ENCODE data around the gene GRIK4. TPM values are rescaled to one million over a fixed set of nuclear protein-coding genes. Genes with fewer than 3 reads are reported as not detected.

GRIK4 gene
- total and polyA plus RNA-seq, 9 of the 15 experiments (the other 6 are each of a cell fraction or from before 2014, with no cell fraction given) = not detected

- WGBS (ENCODE audit: insufficient coverage, low coverage, missing lambda C conversion rate) = 19% methylated on average over 4 of the region's 4 CpGs
These were observed 522.1 kb downstream of the GRIK4 start for GRCh38 chr11:121033635-121034034.

More at GRCh38 chr11:121033635-121034034, 522.1 kb downstream of the GRIK4 start:
- CTCF ChIA-PET (ENCODE audit: low intra/inter-chr PET ratio) = no interaction called here
- Histone ChIP-seq H3K79me2 (ENCODE audit: control insufficient read depth, insufficient read depth, low read length) (no peaks in the 10 kb centered on the region), H3K27me3 (ENCODE audit: control insufficient read depth in 2 of 2, insufficient read depth in 2 of 2, low read length in 2 of 2) (no peaks in the 10 kb centered on the region), H3K9ac (ENCODE audit: insufficient read depth in 1 of 2, low read depth in 2 of 2, low read length in 2 of 2) (no peak overlapping the region), H3K9me3 (replicated peaks; ENCODE audit: control insufficient read depth, insufficient read depth, low read depth, low read length) (no peaks in the 10 kb centered on the region), H3K4me1 (replicated peaks in 1 of 2; ENCODE audit: control insufficient read depth in 2 of 2, insufficient read depth in 2 of 2, low read length in 2 of 2) (no peaks in the 10 kb centered on the region), H3K27ac (ENCODE audit: extremely low read depth, low read depth, low read length) (no peak overlapping the region), H2AFZ (ENCODE audit: low read depth, low read length) (no peak overlapping the region), H3K9me1 (ENCODE audit: control insufficient read depth, insufficient read depth, low read length) (no peaks in the 10 kb centered on the region), H4K20me1 (replicated peaks; ENCODE audit: control insufficient read depth, insufficient read depth, low read length) (no peaks in the 10 kb centered on the region; the same call in 1 of the 2 replicates), H3K36me3 (ENCODE audit: control insufficient read depth, insufficient read depth, low read length) (no peaks in the 10 kb centered on the region), H3K4me2 (ENCODE audit: insufficient read depth, low read length) (no peak overlapping the region), H3K4me3 (no peak overlapping the region)
- in situ Hi-C loops (cut with MboI) = no loop called here
- POLR2A ChIA-PET = interaction anchor here (1.2 kb wide), 1 partner anchor 10 kb away, joined by 5 read pairs; the partner anchor contains the start of gene TBCEL
- FAIRE-seq = no peak
- DNase-seq (ENCODE audit: extremely low read depth in 1 of 4, low spot score in 3 of 4) = no peak
- no peak for ATAC-seq
- TF ChIP-seq HEY1 (CRISPR knock-in tag; IDR thresholded peaks at IDR 0.05; ENCODE audit: borderline replicate concordance) = no peak
- TF ChIP-seq PHB2 (IDR thresholded peaks at IDR 0.05; ENCODE audit: low read depth) = no peak
- no peak for TF ChIP-seq HDAC1 (IDR thresholded peaks at IDR 0.05)
- no peak for TF ChIP-seq U2AF1 (optimal IDR thresholded peaks at IDR 0.05; ENCODE audit: low read depth, low read length)
- no peak for TF ChIP-seq POLR2AphosphoS5 (IDR thresholded peaks at IDR 0.05; ENCODE audit: control insufficient read depth, insufficient read depth, low read depth, low read length)
- no peak for TF ChIP-seq MBD1 (CRISPR knock-in tag; IDR thresholded peaks at IDR 0.05)
- TF ChIP-seq PCBP1 (IDR thresholded peaks at IDR 0.05; ENCODE audit: low read depth, low read length, poor library complexity, severe bottlenecking) = no peak
- TF ChIP-seq TCF15 (CRISPR knock-in tag; IDR thresholded peaks at IDR 0.05) = no peak
- no peak for TF ChIP-seq BACH1 (tag; IDR thresholded peaks at IDR 0.05)
- no peak for TF ChIP-seq MXI1 (IDR thresholded peaks at IDR 0.05; ENCODE audit: low read depth, low read length)
- intact Hi-C loops (cut with micrococcal nuclease) = no loop called here
- no TSS peak for BruUV-seq (replicated peaks)

Data from K562 (cell line).